Activated gamma-delta T cell (primary cell): ENCODE measurements around the gene PKD2.
"Not testable (repeated sequence)": the region's sequence is repeated elsewhere in the genome, so short reads cannot be mapped to it uniquely, and the experiment has no call there.

Experiments
- DNase-seq: peaks from one replicate; lab custom pipeline; 2025; lab: John Stamatoyannopoulos, UW

The PKD2 gene

DNA sequence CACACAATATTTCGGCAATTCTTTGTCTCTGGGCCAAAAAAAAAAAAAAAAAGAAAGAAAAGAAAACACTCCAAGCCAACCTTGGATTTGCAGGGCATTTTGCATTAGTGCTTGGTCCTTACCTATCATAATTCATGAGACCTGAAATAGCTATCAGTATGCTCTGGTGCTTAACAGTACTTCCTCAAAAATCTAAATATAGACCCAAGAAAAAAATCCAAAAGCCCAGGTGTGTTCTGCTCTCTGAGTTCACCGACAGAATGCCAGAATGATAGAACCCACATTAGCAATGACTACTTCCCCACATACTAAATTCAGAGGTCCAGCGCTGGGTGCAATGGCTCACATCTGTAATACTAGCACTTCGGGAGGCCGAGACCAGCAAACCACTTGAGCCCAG is 108.2 kb downstream of the PKD2 start:
- no peak for DNase-seq

DNA sequence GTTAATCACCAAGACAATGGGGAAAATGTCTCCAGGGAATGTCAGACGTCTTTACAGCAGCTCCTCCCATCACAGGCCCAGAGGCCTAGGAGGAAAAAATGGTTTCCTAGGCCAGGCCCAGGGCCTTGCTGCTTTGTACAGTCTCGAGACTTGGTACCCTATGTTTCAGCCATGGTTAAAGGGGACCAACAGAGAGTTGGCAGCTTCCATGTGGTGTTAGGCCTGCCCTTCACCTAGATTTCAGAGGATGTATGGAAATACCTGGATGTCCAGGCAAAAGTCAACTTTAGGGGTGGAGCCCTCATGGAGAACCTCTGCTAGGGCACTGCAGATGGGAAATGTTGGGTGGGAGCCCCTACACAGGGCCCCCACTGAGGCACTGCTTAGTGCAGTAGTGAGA is 112.5 kb downstream of the PKD2 start:
- no peak for DNase-seq

DNA sequence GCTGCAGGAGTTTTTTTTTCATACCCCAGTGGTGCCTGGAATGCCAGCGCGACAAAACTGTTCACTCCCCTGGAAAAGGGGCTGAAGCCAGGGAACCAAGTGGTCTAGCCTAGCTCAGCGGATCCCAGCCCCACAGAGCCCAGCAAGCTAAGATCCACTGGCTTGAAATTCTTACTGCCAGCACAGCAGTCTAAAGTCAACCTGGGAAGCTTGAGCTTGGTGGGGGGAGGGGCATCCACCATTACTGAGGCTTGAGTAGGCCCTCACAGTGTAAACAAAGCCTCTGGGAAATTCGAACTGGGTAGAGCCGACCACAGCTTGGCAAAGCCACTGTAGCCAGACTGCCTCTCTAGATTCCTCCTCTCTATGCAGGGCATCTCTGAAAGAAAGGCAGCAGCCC is 114.8 kb downstream of the PKD2 start:
- not testable (repeated sequence) for DNase-seq
